ENCODE results near the gene MYO5B. TPM values are rescaled to one million over a fixed set of nuclear protein-coding genes. Genes with fewer than 3 reads are reported as not detected.

Gene MYO5B
- total RNA-seq, 1 donor from 2014 or later: 1.5 TPM

DNA sequence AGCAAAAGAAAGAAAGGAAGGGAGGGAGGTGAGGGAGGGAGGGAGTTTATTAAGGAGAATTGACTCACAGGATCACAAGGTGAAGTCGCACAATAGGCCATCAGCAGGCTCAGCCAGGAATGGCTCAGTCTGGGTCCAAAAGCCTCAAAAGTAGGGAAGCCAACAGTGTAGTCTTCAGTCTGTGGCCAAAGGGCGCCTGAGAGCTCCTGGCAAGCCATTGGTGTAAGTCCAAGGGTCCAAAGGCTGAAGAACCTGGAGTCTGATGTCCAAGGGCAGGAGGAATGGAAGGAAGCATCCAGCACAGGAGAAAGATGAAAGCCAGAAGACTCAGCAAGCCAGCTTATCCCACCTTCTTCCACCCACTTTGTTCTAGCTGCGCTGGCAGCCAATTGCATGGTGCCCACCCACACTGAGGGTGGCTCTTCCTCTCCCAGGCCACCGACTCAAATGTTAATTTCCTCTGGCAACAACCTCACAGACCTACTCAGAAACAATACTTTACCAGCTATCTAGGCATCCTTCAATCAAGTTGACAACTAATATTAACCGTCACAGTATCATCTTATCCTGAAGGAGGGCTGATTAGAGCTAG is 375.8 kb downstream of the MYO5B start:
- Mint-ChIP-seq H3K27me3 (ENCODE audit: unreplicated experiment) (no peaks in the 10 kb centered on the region), H3K9me3 (ENCODE audit: unreplicated experiment) (no peaks in the 10 kb centered on the region), H3K4me3 (ENCODE audit: unreplicated experiment) (no peak overlapping the region), H3K36me3 (ENCODE audit: low read depth, unreplicated experiment) (no peaks in the 10 kb centered on the region), H3K27ac (ENCODE audit: unreplicated experiment) (no peak overlapping the region), H3K4me1 (ENCODE audit: unreplicated experiment) (peaks cover 3% of the 10 kb centered on the region)
- TF ChIP-seq, protein P1, sequence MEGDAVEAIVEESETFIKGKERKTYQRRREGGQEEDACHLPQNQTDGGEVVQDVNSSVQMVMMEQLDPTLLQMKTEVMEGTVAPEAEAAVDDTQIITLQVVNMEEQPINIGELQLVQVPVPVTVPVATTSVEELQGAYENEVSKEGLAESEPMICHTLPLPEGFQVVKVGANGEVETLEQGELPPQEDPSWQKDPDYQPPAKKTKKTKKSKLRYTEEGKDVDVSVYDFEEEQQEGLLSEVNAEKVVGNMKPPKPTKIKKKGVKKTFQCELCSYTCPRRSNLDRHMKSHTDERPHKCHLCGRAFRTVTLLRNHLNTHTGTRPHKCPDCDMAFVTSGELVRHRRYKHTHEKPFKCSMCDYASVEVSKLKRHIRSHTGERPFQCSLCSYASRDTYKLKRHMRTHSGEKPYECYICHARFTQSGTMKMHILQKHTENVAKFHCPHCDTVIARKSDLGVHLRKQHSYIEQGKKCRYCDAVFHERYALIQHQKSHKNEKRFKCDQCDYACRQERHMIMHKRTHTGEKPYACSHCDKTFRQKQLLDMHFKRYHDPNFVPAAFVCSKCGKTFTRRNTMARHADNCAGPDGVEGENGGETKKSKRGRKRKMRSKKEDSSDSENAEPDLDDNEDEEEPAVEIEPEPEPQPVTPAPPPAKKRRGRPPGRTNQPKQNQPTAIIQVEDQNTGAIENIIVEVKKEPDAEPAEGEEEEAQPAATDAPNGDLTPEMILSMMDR (IDR thresholded peaks at IDR 0.05; ENCODE audit: unreplicated experiment): no peak
- no peak for DNase-seq (ENCODE audit: low spot score)

DNA sequence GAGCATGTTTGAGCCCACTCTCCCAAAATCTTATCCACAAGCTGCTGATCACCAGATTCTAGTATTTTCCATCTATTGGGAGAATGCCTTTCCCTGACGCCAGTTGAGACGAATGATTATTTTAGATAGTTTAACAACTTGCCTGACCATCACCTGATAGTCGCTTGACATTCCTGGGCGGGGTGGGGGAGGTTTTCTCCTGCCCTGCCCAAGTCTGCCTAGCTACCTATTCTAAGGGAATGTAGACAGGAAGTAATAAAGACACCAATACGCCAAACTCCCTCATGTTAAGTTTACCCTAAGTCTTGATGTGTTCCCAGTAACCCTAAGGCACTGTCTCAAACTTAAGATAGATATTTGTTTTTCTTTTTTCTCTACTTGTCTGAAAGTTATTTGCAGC is 377.0 kb downstream of the MYO5B start:
- Mint-ChIP-seq H3K36me3 (ENCODE audit: low read depth, unreplicated experiment) (no peaks in the 10 kb centered on the region), H3K4me3 (ENCODE audit: unreplicated experiment) (no peak overlapping the region), H3K4me1 (ENCODE audit: unreplicated experiment) (peaks cover 3% of the 10 kb centered on the region), H3K27ac (ENCODE audit: unreplicated experiment) (no peak overlapping the region), H3K27me3 (ENCODE audit: unreplicated experiment) (peaks cover 2% of the 10 kb centered on the region), H3K9me3 (ENCODE audit: unreplicated experiment) (no peaks in the 10 kb centered on the region)
- TF ChIP-seq, protein P1 (IDR thresholded peaks at IDR 0.05; ENCODE audit: unreplicated experiment): no peak
- DNase-seq (ENCODE audit: low spot score): no peak

- Mint-ChIP-seq H3K27ac (ENCODE audit: unreplicated experiment) (no peak overlapping the region), H3K4me1 (ENCODE audit: unreplicated experiment) (peaks cover 19% of the 10 kb centered on the region), H3K27me3 (ENCODE audit: unreplicated experiment) (peaks cover 2% of the 10 kb centered on the region), H3K9me3 (ENCODE audit: unreplicated experiment) (no peaks in the 10 kb centered on the region), H3K4me3 (ENCODE audit: unreplicated experiment) (no peak overlapping the region), H3K36me3 (ENCODE audit: low read depth, unreplicated experiment) (no peaks in the 10 kb centered on the region)
- TF ChIP-seq, protein P1 (IDR thresholded peaks at IDR 0.05; ENCODE audit: unreplicated experiment): no peak
- DNase-seq (ENCODE audit: low spot score): no peak
Observed at GRCh38 chr18:49815927-49816326, 379.0 kb downstream of the MYO5B start.

GRCh38 chr18:49814147-49814499 is 380.8 kb downstream of the MYO5B start:
- TF ChIP-seq, protein P1 (IDR thresholded peaks at IDR 0.05; ENCODE audit: unreplicated experiment): no peak
- Mint-ChIP-seq H3K4me3 (ENCODE audit: unreplicated experiment) (peak overlapping the region; percentile 96), H3K9me3 (ENCODE audit: unreplicated experiment) (peaks cover 8% of the 10 kb centered on the region), H3K27ac (ENCODE audit: unreplicated experiment) (peak overlapping the region; percentile 93), H3K27me3 (ENCODE audit: unreplicated experiment) (peaks cover 2% of the 10 kb centered on the region), H3K36me3 (ENCODE audit: low read depth, unreplicated experiment) (peaks cover 13% of the 10 kb centered on the region), H3K4me1 (ENCODE audit: unreplicated experiment) (peaks cover 19% of the 10 kb centered on the region)
- peak; percentile 46 for DNase-seq (ENCODE audit: low spot score)

DNA sequence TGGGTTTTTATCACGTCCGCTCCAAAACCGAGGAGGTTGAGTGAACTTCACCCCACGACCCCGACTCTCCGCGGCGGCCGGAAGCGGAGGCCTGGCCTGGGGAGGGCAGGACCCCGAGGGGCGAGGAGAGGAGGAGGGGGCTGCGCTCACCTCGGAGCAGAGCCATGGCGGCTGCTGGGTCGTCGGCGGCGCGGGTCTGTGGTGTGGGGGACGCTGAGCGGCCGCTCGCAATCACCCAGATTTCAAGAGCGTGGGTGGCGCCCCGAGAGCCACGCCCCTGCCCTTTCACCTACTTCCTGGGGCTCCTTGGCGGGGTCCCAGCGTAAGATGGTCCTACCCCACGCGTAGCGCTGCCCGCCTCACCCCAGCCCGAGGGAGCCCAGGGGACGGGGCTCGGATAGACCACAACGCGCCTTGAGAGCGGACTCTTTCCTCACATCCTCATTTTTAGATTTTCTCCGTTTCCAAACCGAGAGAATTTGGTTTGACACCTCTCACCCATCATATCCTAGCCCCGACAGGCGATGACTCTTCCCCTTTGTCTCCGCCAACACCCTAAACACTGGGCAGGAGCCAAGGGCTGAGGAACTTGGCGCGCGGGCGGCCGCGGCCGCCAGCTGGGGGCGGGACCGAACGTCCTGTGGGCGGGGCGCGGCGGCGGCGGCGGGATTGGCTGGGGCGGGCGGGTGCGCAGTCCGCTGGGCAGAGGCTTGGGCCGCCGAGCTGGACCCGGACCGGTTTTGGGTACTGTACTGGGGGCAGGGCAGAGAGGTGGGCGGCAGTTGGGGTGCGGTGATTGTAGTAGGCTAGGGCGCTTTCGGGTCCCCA is 381.4 kb downstream of the MYO5B start, which contains the start of gene ACAA2:
TSS of gene ACAA2 (minus strand) at position 215 of the 828 bp plus-strand sequence. CDS start at position 166, 49 bp downstream.
- H3K27ac Mint-ChIP-seq (ENCODE audit: unreplicated experiment): peak within 1 kb of the TSS; percentile 93

More for the DNA sequence above, 381.4 kb downstream of the MYO5B start, which contains the start of gene ACAA2:
- TF ChIP-seq, protein P1 (IDR thresholded peaks at IDR 0.05; ENCODE audit: unreplicated experiment): no peak
- Mint-ChIP-seq H3K4me3 (ENCODE audit: unreplicated experiment) (peak within 1 kb of the TSS; percentile 96), H3K27me3 (ENCODE audit: unreplicated experiment) (peaks cover 2% of the 10 kb centered on the region), H3K9me3 (ENCODE audit: unreplicated experiment) (peaks cover 8% of the 10 kb centered on the region), H3K4me1 (ENCODE audit: unreplicated experiment) (peaks cover 19% of the 10 kb centered on the region), H3K36me3 (ENCODE audit: low read depth, unreplicated experiment) (peaks cover 16% of the 10 kb centered on the region)
- peak; percentile 84 for DNase-seq (ENCODE audit: low spot score)
